A673 (cell line): ENCODE data around the gene CALN1. TPM values are rescaled to one million over a fixed set of nuclear protein-coding genes. Genes with fewer than 3 reads are reported as not detected.

Experiments
- BruUV-seq: library from RNA; stranded (reverse); fragments of 400-500 nt; replicated peaks from 2 replicates; lab custom pipeline; 2021; lab: Mats Ljungman, UMichigan
- CTCF ChIA-PET: fragments of 300-600 bp; sonication (Branson Sonifier 250); formaldehyde crosslinking; loops from one replicate; lab custom pipeline; 2022; ENCODE audit warnings: antibody characterized with exemption; lab: Charles Lee
- POLR2A ChIA-PET: fragments of 300-600 bp; sonication (Branson Sonifier 250); formaldehyde crosslinking; loops from one replicate; lab custom pipeline; 2022; ENCODE audit warnings: antibody characterized with exemption; ENCODE audit not compliant: low non-redundant PET; lab: Charles Lee
- DNase-seq: peaks from one replicate; pipeline ENCODE4 v3.0.0-alpha.2; 2015; ENCODE audit warnings: low spot score
- H3K27ac ChIP-seq: fragments of 200-600 bp; sonication (generic); 2 replicates; pipeline ENCODE4 v1.5.1; 2016; ENCODE audit warnings: mixed run types, low read depth, mild to moderate bottlenecking, mixed read lengths, antibody characterized with exemption, low read length; ENCODE audit not compliant: poor library complexity, severe bottlenecking
- H3K27me3 ChIP-seq: fragments of 200-600 bp; sonication (generic); replicated peaks from 2 replicates; pipeline ENCODE4 v1.6.1; 2017; ENCODE audit warnings: mixed run types, low read depth, mild to moderate bottlenecking, mixed read lengths, antibody characterized with exemption, low read length; ENCODE audit not compliant: insufficient read depth, poor library complexity
- H3K36me3 ChIP-seq: fragments of 200-600 bp; sonication (generic); 2 replicates; pipeline ENCODE4 v1.6.1; 2016; ENCODE audit warnings: mixed run types, mild to moderate bottlenecking, mixed read lengths, antibody characterized with exemption, low read length; ENCODE audit not compliant: insufficient read depth, poor library complexity, severe bottlenecking
- H3K4me1 ChIP-seq: fragments of 200-600 bp; sonication (generic); 2 replicates; pipeline ENCODE4 v1.6.1; 2017; ENCODE audit warnings: mixed run types, mild to moderate bottlenecking, mixed read lengths, antibody characterized with exemption, low read length; ENCODE audit not compliant: insufficient read depth, poor library complexity, severe bottlenecking
- H3K4me3 ChIP-seq: fragments of 200-600 bp; sonication (generic); 2 replicates; pipeline ENCODE4 v1.5.1; 2016; ENCODE audit warnings: low read depth, mixed run types, mild to moderate bottlenecking, mixed read lengths, low read length; ENCODE audit not compliant: poor library complexity, severe bottlenecking
- H3K9me3 ChIP-seq: fragments of 200-600 bp; sonication (generic); 2 replicates; pipeline ENCODE4 v1.6.1; 2016; ENCODE audit warnings: mixed run types, low read depth, mild to moderate bottlenecking, mixed read lengths, antibody characterized with exemption, low read length; ENCODE audit not compliant: poor library complexity, severe bottlenecking
- EZH2 ChIP-seq: fragments of 200-600 bp; sonication (generic); IDR thresholded peaks from 2 replicates; pipeline ENCODE4 v1.6.1; 2017; ENCODE audit warnings: borderline replicate concordance, low read depth, mild to moderate bottlenecking, mixed read lengths, antibody characterized with exemption, low read length; ENCODE audit not compliant: poor library complexity, severe bottlenecking
- intact Hi-C: fragments of 100-400 bp; cut with micrococcal nuclease; formaldehyde crosslinking; loops from one replicate; pipeline ENCODE4 v1.10.0; 2022; ENCODE audit not compliant: unreplicated experiment
- total RNA-seq: library from RNA; stranded (reverse); gene quantifications from 2 replicates; pipeline ENCODE4 v1.2.3, GENCODE V29; 2021
- TF ChIP-seq, protein P1 (sequence below): fragments of 300-800, 200-600 bp; sonication (generic); conservative IDR thresholded peaks from 2 replicates; pipeline ENCODE4 v1.5.1; 2017; ENCODE audit warnings: low read depth, mild to moderate bottlenecking, antibody characterized with exemption, low read length, moderate library complexity, mixed read lengths

CALN1 gene
- total RNA-seq, 1 experiment from 2014 or later, result not detected

DNA sequence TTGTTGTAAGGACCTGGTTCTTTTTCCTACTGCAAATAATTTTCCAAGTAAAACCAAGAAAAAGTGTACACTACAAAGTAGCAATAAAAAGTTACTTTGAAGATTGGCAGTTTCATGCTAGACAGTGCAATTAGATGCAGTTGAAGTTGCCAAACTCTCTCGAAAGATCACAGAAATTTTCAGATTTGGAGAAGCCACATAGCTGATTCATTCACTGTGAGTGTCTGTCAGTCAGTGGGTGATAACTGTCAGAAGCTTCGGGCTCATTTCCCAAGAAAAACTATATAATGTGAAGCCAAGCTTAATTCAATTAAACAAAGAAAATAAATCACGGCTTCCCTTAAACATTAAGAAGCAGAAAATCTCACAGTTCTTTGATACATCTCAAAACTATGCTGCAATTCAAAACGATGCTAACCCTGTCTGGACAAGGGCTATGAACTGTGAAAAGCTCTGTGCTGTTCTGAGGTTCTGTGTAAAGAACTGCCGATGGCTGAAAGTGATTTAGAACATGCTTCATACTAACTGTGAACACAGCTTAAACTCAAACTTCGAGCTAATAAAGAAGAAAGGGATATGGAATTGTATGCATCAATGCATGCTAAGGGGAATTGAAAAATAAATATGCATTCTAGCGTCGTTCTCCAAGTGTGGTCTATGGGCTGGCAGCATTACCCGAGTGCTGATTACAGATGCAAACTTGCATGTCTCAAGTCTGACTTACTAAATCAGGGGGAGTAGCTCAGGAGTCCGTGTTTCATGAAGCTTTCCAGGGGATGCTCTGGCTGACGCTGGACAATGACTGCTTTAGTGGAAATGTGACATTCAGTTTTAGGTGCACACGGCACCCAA is 557.4 kb downstream of the CALN1 start:
- no peaks in the 10 kb centered on the region for H3K4me1 ChIP-seq
- DNase-seq, result no peak
- BruUV-seq, result no TSS peak
- no peak overlapping the region for H3K27ac ChIP-seq
- ChIA-PET CTCF (no interaction called here), POLR2A (no interaction called here)
- TF ChIP-seq, protein P1, sequence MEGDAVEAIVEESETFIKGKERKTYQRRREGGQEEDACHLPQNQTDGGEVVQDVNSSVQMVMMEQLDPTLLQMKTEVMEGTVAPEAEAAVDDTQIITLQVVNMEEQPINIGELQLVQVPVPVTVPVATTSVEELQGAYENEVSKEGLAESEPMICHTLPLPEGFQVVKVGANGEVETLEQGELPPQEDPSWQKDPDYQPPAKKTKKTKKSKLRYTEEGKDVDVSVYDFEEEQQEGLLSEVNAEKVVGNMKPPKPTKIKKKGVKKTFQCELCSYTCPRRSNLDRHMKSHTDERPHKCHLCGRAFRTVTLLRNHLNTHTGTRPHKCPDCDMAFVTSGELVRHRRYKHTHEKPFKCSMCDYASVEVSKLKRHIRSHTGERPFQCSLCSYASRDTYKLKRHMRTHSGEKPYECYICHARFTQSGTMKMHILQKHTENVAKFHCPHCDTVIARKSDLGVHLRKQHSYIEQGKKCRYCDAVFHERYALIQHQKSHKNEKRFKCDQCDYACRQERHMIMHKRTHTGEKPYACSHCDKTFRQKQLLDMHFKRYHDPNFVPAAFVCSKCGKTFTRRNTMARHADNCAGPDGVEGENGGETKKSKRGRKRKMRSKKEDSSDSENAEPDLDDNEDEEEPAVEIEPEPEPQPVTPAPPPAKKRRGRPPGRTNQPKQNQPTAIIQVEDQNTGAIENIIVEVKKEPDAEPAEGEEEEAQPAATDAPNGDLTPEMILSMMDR, result no peak
- no peak for TF ChIP-seq EZH2
- no peaks in the 10 kb centered on the region for H3K27me3 ChIP-seq
- no peaks in the 10 kb centered on the region for H3K36me3 ChIP-seq
- H3K4me3 ChIP-seq, result no peak overlapping the region
- intact Hi-C loops, result no loop called here
- H3K9me3 ChIP-seq, result peaks cover 4% of the 10 kb centered on the region

DNA sequence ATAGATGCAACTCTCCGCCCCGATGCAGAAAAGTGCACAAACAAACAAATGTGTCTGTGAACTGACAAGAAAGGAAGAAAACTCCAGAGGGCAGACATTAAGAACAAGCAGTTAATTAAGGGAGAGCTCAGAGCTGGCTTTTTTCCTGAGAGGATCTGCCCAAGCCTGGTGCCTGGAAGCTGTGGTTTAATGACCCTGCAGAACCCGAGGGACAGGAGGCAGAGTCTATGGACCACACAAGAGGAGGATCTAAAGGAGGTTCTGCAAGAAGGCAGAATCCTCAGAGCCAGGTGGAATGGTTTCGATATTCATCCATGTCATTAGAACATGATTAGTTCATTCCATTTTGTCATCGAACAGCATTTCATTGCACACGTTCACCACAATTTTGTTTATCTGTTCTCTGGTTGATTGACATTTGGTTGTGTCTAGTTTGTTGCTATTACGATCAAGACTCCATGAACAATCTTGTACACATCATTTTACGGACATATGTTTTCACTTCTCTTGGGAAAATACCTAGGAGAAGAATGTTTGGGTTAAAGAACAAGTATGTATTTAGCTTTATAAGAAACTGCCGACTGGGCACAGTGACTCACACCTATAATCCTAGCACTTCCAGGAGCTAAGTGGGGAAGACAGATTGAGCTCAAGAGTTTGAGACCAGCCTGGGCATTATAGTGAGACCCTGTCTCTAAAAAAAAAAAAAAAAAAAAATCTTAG is 560.2 kb downstream of the CALN1 start:
- CTCF ChIA-PET, result no interaction called here
- H3K4me3 ChIP-seq, result no peak overlapping the region
- no peaks in the 10 kb centered on the region for H3K36me3 ChIP-seq
- no peak overlapping the region for H3K27ac ChIP-seq
- TF ChIP-seq EZH2, result no peak
- TF ChIP-seq, protein P1, result no peak
- peaks cover 3% of the 10 kb centered on the region for H3K9me3 ChIP-seq
- BruUV-seq, result no TSS peak
- H3K27me3 ChIP-seq, result no peaks in the 10 kb centered on the region
- intact Hi-C loops, result no loop called here
- no peak for DNase-seq
- POLR2A ChIA-PET, result no interaction called here
- H3K4me1 ChIP-seq, result no peaks in the 10 kb centered on the region

DNA sequence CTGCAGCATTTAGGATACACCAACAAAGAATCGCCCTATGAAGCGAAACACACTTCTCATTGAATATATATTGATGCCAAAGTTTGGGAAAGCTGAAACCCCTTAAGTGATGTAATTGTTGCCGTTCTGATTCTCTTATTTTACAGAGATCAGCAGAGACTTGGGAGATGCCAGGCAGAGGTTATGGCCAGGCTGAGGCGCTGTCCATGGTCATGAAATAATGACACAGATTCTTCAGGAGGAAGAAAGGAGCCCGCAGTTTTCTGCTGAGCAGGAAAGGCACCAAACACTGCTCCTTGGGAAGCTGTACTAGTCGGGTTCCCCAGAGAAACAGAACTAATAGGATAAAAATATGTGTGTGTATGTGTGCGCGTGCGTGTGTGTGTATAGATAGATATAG is 566.0 kb downstream of the CALN1 start:
- no peaks in the 10 kb centered on the region for H3K4me1 ChIP-seq
- no TSS peak for BruUV-seq
- DNase-seq, result no peak
- TF ChIP-seq EZH2, result no peak
- TF ChIP-seq, protein P1, result no peak
- H3K27me3 ChIP-seq, result no peaks in the 10 kb centered on the region
- ChIA-PET CTCF (no interaction called here), POLR2A (no interaction called here)
- H3K4me3 ChIP-seq, result no peak overlapping the region
- no peaks in the 10 kb centered on the region for H3K36me3 ChIP-seq
- intact Hi-C loops, result no loop called here
- H3K9me3 ChIP-seq, result peaks cover 10% of the 10 kb centered on the region
- H3K27ac ChIP-seq, result no peak overlapping the region
